NCI-H2196 (cell line): ENCODE data around the gene CTNS.

ENCODE experiments used
- DNase-seq: peaks from one replicate; lab custom pipeline; 2025; ENCODE audit not compliant: unreplicated experiment; lab: John Stamatoyannopoulos, UW

CTNS gene

DNA sequence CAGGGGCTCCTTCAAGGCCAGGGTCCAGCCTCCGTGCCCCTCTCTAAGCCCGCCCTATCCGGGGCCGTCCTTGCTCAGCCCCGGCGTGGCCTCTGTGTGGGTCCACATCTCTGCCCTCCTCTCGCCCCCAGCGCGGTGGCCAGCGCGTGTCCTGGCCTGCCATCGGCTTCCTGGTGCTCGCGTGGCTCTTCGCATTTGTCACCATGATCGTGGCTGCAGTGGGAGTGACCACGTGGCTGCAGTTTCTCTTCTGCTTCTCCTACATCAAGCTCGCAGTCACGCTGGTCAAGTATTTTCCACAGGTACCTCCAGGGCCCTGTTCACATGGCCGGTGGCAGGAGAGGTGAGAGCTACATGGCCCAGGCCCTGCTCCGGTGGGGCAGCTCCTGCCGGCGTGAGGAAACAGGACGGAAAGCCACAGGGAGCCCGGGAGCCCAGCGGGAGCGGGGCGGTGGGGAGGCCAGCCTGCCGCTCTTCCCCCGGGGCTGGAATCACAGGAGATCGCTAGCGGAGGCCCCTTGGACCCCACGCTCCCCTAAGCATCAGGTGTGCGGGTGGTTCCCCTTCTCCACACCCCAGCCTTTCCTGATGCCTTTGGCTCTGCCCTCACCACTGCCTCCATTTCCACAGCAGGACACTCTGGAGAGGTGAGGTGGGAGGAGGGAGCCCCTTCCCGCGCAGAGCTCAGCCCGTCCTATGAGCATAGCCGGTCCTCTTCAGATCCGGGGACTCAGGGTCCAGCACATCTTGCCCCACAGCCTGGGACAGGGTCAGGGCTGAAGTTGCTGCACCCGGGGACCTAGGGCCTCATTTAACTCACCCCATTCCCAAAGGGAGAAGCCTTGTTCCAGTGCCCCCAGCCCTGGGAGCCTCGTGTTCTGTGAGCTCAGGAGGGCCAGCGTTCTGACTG, 21.6 kb downstream of the CTNS start:
- no peak for DNase-seq

DNA sequence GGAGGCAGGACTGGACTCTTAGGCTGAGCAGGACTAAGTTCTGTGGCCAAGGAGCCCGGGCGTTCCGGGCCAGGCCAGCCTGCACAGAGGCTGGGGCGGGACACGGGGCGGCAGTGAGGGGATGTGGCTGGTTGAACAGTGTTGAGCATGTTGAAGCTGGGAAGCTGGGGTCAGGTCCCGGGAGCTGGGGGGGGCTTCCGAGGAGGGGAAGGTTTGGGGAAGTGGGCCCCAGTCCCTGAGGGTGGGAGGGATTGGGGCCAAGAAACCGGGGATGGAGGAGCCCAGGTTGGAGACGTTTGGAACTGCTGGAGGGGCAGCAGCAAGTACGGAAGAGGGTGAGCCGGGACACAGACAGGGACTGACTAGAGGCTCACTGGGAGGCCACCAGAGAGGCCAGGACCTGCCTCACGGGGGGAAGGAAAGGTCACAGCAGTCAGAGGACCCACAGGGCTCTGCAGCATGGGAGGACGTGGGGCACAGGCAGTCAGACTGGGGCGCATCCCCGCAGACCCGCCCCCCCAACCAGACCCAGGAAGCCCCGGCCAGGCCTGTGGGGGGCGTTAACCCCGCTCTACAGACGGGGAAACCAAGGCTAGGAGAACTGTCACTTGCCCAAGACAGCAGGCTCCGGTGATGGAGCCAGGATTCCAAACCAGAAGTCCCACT, 22.4 kb downstream of the CTNS start:
- no peak for DNase-seq

DNA sequence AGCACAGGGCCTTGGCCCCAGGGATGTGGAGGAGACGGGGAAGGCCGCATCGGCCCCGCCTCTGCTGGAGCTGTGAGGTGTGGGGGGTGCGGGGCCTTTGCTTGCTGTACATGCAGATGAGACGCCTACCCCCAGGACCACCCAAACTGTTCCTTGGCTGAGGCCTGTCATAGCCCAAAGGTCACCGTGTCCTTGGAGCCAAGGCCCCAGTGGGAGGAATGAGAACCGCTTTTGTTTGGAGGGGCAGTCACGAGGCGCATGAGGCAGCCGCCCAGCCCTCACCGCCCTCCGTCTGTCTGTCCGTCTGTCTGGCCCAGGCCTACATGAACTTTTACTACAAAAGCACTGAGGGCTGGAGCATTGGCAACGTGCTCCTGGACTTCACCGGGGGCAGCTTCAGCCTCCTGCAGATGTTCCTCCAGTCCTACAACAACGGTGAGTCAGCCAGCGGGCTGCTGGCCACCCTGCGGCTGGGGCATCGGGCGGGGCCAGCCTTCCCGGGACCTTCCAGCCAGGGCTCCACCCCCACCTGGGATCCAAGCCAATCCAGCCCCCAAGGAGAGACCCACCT, 23.1 kb downstream of the CTNS start:
- DNase-seq = no peak

DNA sequence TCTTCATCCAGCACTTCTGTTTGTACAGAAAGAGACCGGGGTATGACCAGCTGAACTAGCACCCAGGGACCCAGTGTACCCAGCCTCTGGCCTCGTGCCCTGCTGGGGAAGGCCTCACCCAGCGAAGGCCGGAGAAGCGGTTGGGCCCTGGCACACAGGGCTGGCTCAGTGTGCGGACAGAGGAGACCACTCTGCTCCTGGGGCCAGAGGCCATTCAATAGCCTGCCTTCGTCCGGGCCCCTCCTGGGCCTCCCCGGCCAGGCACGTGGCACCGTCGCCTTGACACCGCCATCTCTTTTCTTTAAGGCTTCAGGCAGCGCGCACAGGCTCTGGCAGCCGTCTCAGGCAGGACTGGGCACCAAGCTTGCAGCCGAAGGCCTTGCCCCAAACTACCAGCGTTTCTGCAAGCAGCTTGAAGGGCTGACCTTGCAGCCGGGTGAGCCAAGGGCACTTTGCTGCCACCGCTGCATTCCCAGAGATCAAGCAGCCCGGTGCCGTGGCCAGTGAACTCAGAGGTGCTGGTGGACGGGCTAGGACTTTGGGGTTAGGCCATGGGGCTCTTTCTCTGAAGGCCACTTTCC, 23.8 kb downstream of the CTNS start:
- DNase-seq = no peak

DNA sequence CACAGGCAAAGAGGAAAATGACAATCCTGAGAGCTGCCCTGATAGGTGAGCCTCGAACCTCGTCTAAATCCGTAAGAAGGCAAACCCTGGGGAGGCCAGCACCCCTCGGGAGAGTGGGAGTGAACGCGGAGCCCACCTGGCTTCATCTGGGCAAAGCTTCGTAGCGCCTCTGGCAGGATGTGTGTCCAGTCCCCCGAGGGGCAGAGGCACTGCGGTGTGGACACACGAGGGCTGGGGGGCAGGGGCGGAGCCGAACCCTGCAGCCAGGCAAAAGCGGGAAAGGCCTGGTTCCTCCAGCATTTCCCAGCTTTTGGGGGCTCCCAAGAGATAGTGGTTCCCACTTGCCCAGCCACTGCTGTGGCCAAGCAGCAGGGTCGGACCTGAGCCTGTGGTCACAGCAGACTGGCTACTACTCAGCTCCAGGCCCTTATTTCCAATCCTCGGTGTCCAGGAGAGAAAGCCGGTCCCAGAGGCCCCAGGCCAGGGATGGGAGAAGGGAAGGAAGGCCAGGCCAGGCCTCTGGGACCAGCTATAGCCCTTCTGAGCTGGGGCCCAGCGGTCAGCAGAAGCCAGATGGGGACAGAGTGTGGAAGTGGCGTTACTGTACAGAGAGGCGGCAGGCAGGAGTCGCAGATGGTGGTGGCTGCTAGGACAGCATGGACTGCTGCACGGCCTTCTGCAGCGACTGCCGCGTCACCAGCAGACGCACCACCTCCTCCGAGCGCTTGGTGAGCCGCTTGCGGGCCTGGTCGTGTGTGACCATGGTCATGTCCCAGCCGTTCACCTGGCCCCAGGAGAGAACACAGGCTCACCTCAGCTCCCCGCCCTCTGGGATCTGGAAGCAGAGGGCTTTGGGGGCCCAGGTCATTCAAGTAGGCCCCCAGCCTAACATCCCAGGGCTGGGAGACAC, 26.8 kb downstream of the CTNS start:
- DNase-seq = no peak

DNA sequence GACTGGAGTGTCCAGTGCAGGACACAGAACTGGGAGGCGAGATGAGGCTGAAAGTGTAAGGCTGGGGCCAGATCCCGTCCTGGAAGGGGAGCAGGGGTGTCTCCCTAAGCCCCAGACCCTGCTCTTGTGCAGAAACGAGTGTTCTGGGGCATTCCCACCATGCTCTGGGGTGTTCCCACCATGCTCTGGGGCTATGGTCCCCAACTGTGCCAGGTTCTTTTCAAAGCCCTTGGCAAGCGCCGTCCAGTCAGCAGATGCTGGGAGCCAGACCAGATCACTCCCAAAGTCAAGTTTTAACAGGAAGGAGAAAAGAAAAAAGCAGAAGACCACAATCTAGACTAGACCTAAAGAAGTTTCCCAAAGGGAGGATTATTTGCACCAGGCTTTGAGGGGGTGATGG, 29.3 kb downstream of the CTNS start:
- DNase-seq = no peak

DNA sequence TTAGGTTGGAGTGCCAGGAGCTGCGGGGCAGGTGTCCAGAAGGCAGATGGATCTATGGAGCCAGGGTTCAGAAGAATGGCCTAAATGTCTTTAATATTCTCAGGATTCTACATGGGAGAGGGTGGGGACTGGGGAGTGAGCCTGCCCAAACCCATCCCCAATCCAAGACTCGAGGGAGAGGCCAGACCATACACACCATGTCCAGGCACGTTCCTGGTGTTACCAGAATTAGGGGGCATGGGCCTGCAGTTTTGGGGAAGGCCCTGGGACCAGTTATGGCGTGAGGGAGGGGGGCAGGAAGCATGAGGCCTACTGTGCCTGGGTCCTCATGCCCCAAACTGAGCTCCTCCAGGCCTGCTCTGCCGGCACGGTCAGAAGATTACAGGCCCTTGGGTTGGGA, 30.0 kb downstream of the CTNS start:
- no peak for DNase-seq

DNA sequence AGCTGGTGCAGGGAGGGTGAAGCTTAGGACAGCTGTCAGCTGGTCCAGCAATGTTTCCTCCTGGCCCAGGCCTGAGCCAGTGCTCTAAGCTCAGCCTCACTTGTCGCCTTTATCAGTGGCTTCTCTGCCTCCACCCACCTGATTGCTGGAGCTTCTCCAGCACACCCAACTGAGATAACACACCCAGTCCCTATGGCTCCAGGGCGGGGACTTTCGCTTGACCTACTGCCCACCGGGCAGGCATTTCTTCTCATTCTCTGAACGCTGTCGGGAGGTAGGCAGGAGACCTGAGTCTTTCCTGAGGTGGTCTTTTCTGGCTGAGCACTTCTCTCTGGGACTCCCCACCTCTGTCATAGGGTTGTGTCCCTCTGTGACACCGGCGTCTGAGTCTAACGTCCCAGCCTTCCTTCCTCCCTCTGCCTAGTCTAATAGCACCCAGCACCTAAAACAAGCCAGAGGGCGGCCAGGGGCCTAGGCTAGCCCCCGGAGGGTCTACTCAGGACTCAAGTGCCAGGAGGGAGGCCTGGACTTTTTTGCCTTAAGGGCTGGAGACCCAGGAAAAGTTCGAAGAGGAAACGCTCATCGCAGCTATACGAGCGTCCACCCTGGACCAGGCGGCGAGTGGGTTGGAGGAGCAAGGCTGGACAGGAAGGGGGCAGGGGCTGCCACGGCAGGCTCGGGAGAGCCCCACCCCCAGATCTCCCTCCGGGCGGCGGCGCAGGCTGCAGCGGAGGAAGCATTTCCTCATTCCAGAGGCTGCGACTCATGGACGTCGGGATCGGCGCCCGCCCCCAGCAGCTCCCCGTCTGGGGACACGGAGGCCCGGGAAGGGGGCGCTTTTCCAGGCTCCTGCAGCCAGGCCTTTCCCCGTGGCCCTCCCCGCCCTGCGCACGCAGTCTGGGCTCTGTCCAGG, 31.1 kb downstream of the CTNS start:
- DNase-seq = peak; percentile 19

DNA sequence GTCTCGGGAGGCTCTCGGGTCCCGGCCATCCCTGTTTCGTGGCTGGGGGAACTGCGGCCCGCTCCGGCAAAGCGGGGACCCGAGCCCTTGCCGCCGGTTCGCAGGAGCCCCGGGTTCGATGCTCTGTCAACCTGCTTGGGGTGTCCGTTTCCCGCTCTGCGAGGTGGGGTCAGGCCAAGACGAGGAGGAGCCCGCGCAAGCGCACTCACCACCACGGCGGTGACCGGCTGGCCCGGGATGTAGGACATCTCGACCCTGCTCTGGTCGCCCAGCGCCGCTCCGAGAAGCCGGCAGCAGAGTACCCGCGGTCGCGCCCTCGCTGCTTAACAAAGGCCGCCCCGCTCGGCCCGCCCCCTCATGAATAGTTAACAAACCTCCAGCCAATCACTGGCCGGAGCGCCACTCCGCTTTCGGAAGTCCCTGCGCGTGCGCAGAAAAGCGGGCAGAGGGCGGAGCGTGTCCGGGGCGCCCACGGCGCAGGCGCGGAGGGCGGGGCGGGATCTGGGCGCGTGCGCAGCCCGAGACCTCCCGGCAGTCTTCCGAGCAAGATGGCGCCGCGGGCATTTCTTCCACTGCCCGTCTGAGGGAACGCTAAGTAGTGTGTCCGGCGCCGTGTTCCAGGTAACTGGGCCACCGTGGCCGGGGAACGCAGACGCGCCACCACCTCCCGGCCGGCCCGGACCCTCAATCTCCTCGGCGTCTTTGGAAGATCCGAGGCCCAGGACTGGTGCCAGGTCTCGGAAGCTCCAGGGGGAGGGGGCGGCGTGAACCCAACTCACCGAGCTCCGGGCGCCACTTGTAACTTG, 31.9 kb downstream of the CTNS start, which contains the start of the genes EMC6 and TAX1BP3:
EMC6 (plus strand) TSS at position 534 of the 806 bp plus-strand sequence. CDS start 335 bp downstream, outside the sequence.
TAX1BP3 (minus strand) TSS at position 300 of the 806 bp plus-strand sequence; CDS start at position 248, 52 bp downstream.
- peak; percentile 92 for DNase-seq

DNA sequence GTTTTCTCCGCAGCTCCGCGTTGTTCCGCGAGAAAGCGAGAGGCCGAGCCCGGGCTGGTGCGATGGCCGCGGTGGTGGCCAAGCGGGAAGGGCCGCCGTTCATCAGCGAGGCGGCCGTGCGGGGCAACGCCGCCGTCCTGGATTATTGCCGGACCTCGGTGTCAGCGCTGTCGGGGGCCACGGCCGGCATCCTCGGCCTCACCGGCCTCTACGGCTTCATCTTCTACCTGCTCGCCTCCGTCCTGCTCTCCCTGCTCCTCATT, 32.5 kb downstream of the CTNS start:
- DNase-seq = no peak

DNA sequence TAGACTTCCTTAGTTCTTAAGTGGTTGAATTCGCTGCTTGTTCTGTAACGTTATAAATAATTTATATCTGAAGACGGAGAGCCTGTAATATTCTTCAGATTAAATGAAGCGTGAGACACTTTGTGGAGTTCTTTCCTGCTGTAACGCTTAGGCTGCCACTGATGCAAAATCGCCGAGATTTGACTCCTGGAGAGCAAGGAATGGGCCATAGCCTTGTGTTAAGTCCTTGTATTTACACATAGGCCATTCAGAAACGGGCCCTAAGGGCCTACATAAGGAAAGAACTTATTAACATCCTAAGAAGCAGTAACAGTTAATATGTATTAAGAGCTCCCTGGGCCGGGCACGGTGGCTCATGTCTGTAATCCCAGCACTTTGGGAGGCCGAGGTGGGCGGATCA, 33.0 kb downstream of the CTNS start:
- no peak for DNase-seq

DNA sequence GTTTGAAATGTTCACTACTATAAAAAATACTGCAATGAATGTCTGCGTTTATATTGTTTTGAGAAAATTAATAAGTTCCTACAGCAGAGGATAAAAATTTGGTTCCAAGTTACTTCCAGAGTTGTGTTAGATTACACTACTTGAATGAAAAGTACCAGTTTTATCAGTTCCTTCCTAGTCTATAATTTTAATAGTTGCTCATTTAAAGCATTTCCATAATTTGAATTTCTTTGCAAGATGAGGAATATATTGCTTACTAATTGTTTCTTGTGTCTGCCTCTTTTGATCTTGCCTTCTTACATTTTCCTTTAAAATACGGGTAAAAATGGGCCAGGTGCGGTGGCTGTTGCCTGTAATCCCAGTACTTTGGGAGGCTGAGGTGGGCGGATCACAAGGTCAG, 36.0 kb downstream of the CTNS start:
- no peak for DNase-seq

DNA sequence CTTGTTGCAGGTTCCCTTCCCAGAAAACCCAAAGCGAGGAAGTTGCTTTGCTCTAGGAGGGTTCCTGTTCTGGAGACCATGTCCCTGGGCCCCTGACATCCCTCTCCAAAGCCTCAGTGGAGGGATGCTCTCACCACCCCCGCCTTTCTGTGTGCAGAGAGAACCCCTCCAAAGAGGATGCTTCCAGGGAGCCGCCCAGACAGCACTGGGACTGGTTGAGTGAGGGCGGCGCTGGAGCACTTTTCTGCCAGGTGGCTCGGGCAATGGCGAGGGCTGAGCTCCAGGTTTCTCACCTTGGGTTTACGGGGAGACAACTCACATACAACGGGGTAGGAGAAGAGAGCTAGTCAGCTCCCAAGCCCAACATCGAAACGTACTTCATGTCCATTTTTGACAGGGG, 39.3 kb downstream of the CTNS start:
- DNase-seq = no peak

DNA sequence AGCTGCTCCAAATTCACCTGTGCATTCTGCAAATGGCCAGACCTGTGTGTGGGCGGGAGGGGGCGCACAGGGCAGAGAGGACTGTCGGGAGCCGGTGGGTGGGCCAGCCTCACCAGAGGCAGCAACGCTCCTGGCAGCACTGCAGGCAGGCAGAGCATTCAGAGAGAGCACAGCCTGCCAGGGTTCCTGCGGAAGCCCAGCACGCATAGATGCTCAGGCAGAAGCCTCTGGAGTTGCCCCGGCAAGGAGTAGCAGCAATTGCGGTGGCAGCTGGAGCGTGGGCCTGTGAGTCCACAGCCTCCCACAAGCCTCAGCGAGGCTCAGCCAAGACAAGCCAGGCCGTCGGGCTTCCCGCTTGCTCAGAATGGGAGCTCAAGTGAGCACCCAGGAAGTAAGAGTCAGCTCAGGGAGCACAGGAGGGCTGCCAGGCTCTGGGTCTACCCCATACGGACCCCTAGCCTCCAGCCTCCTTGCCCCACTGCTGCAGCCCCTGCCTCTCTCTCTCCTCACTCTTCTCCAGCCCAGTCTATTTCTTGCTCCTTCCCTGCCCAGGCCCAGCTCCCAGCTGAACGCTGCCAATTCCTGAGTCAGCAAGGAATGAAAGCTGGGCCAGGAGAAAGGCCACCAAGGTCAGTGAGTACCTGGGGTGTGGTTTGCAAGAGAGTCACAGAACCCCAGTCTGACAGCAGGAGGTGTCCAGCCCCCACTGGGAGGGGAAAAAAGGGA, 41.7 kb downstream of the CTNS start:
- no peak for DNase-seq

DNA sequence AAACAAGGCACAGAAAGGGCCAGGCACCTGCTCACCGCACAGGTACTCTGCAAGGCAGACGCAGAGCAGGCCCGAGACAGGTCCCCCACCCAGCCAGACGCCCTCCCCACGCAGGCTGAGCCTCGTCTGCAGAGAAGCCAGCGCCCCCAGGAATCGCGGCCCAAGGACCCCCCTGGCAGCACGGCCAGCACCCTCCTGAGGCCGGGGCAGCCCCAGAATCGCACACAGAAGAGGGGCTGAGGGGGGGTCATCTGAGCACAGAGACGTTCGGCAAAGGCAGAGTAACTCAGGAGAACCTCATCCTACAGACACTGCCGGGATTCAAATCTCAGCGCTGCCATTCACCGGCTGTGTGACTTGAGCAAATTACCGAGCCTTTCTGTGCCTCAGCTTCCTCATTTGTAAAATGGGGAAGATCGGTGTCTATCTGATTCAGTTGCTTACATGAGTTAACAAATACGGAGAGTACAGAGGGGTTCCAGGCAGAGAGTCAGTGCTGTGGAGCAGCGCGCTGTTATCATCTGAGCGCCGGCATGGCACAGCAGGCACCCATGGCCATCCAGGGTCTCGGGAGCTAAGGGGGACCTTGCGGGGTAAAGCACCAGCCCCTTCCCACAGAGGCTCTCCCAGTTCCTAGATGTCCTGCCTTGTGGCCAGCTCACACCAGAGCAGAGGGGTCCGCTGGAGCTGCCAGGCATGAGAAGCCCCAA, 42.4 kb downstream of the CTNS start:
- no peak for DNase-seq

DNA sequence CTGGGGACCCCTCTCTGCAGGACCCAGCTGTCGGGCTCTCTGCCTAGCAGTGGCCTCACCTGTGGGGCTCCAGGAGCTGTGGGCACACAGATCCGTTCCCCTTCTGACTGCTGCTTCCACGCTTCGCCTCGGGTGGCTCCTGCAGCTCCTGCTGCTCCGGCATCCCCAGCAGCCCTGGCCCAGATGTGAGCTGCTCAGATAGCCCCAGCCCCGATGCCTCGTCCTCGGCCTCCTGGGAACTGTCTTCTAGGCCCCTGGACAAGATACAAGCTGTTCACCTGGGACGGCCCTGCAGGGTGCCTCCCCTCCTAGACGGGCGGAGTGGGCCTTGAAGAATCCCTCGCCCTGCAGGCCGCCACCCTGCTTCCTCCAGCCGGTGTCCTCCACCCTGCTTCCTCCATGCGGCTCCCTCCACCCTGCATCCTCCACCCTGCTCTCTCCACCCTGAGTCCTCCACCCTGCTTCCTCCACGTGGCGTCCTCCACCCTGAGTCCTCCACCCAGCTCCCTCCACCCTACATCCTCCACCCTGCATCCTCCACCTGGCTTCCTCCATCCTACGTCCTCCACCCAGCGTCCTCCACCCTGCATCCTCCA, 43.1 kb downstream of the CTNS start:
- DNase-seq = no peak

DNA sequence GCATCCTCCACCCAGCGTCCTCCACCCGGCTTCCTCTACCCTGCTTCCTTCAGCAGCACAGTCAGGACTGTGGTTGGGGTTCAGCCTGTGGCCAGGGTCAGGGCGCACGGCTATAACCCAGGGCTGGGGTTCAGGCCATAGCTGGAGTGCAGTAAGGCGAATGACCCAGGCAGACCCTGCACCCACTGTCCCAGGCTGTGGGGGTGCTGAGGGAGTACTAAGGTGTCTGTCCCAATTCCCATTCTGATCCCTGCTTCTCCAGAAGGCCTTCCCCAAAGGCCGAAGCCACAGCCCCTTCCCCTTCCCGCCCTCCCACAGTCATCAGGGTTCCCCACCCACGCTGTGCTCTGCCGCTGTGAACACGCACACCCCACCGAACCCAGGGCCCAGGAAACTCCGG, 44.5 kb downstream of the CTNS start:
- DNase-seq = no peak
